Measurements from ENCODE around the gene ABHD2.
"Not testable (repeated sequence)": the region's sequence is repeated elsewhere in the genome, so short reads cannot be mapped to it uniquely, and the experiment has no call there.

The ABHD2 gene

GRCh38 chr15:89247446-89247845 lies 159.2 kb downstream of the ABHD2 start:
- H3K27me3 ChIP-seq (ENCODE audit: control insufficient read depth, insufficient read depth, low read length) = no peaks in the 10 kb centered on the region
- H3K9ac ChIP-seq (ENCODE audit: low read length) = no peak overlapping the region

GRCh38 chr15:89248584-89248983 lies 160.3 kb downstream of the ABHD2 start:
- Histone ChIP-seq H3K4me1 (ENCODE audit: control insufficient read depth, insufficient read depth, low read length) (peaks cover 7% of the 10 kb centered on the region), H3K9me3 (ENCODE audit: control insufficient read depth, low read length) (no peaks in the 10 kb centered on the region), H3K27me3 (ENCODE audit: control insufficient read depth, insufficient read depth, low read length) (no peaks in the 10 kb centered on the region), H3K36me3 (ENCODE audit: control insufficient read depth, insufficient read depth, low read length) (no peaks in the 10 kb centered on the region), H3K4me3 (ENCODE audit: low read length) (no peak overlapping the region), H3K9ac (ENCODE audit: low read length) (no peak overlapping the region)

More at GRCh38 chr15:89247446-89247845, 159.2 kb downstream of the ABHD2 start:
- Histone ChIP-seq H3K9me3 (ENCODE audit: control insufficient read depth, low read length) (no peaks in the 10 kb centered on the region), H3K4me1 (ENCODE audit: control insufficient read depth, insufficient read depth, low read length) (peaks cover 13% of the 10 kb centered on the region), H3K4me3 (ENCODE audit: low read length) (no peak overlapping the region), H3K36me3 (ENCODE audit: control insufficient read depth, insufficient read depth, low read length) (no peaks in the 10 kb centered on the region)

DNA sequence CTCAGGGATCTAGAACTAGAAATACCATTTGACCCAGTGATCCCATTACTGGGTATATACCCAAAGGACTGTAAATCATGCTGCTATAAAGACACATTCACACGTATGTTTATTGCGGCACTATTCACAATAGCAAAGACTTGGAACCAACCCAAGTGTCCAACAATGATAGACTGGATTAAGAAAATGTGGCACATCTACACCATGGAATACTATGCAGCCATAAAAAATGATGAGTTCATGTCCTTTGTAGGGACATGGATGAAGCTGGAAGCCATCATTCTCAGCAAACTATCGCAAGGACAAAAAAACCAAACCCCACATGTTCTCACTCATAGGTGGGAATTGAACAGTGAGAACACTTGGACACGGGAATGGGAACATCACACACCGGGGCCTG lies 161.9 kb downstream of the ABHD2 start:
- not testable (repeated sequence) for H3K4me3 ChIP-seq (ENCODE audit: low read length); H3K4me1 ChIP-seq (ENCODE audit: control insufficient read depth, insufficient read depth, low read length); H3K27me3 ChIP-seq (ENCODE audit: control insufficient read depth, insufficient read depth, low read length); H3K9me3 ChIP-seq (ENCODE audit: control insufficient read depth, low read length); H3K36me3 ChIP-seq (ENCODE audit: control insufficient read depth, insufficient read depth, low read length); H3K9ac ChIP-seq (ENCODE audit: low read length)

Measured in mucosa of stomach (tissue), 1 donor.